ENCODE results near the gene URM1.
"Not testable (repeated sequence)": the region's sequence is repeated elsewhere in the genome, so short reads cannot be mapped to it uniquely, and the experiment has no call there.

URM1 gene

GRCh38 chr9:128412120-128412790 lies 41.1 kb downstream of the URM1 start:
- DNase-seq = peak; percentile 78

GRCh38 chr9:128413728-128414127 lies 42.6 kb downstream of the URM1 start:
- not testable (repeated sequence) for DNase-seq

GRCh38 chr9:128414461-128414860 lies 43.3 kb downstream of the URM1 start:
- DNase-seq = no peak

GRCh38 chr9:128415281-128415680 lies 44.1 kb downstream of the URM1 start:
- DNase-seq = no peak

- no peak for DNase-seq
These were observed 44.8 kb downstream of the URM1 start for GRCh38 chr9:128416014-128416413.

GRCh38 chr9:128416432-128417019 lies 45.4 kb downstream of the URM1 start:
- DNase-seq = no peak

GRCh38 chr9:128419061-128419925 lies 48.1 kb downstream of the URM1 start:
- peak; percentile 93 for DNase-seq

- peak; percentile 49 for DNase-seq
These were observed 49.0 kb downstream of the URM1 start for GRCh38 chr9:128420060-128420650.

- DNase-seq = peak; percentile 50
These were observed 49.7 kb downstream of the URM1 start, which contains the start of gene CERCAM for GRCh38 chr9:128420651-128421481. TSS of gene CERCAM (plus strand) at chr9:128420857. CDS start at chr9:128420878, 21 bp downstream.

GRCh38 chr9:128421482-128421996 lies 50.4 kb downstream of the URM1 start:
- DNase-seq = no peak

GRCh38 chr9:128422022-128422782 lies 51.0 kb downstream of the URM1 start:
- DNase-seq = not testable (repeated sequence)

- DNase-seq = no peak
These were observed 51.6 kb downstream of the URM1 start for GRCh38 chr9:128422783-128423150.

- DNase-seq = not testable (repeated sequence)
These were observed 52.2 kb downstream of the URM1 start for GRCh38 chr9:128423356-128423755.

- DNase-seq = no peak
These were observed 53.1 kb downstream of the URM1 start for GRCh38 chr9:128424268-128424780.

GRCh38 chr9:128428644-128429512 lies 57.7 kb downstream of the URM1 start:
- DNase-seq = no peak

GRCh38 chr9:128429513-128430086 lies 58.4 kb downstream of the URM1 start:
- no peak for DNase-seq

GRCh38 chr9:128431207-128431606 lies 60.0 kb downstream of the URM1 start:
- no peak for DNase-seq

- no peak for DNase-seq
These were observed 63.2 kb downstream of the URM1 start for GRCh38 chr9:128434340-128434739.

- DNase-seq = no peak
These were observed 64.4 kb downstream of the URM1 start for GRCh38 chr9:128435611-128436010.

Measured in NCI-H345 (cell line).